K562 (cell line): ENCODE results near the gene ATP9B.

Experiments
- ELF4 ChIP-seq: fragments of 450-650 bp; formaldehyde crosslinking; IDR thresholded peaks from 2 replicates; pipeline ENCODE4 v1.4.0; 2022; ENCODE audit warnings: missing genetic modification characterization
- HMBOX1 ChIP-seq: sonication (generic); IDR thresholded peaks from 2 replicates; pipeline ENCODE4 v1.6.1; 2016
- POLR2A ChIP-seq: fragments of 450-650 bp; conservative IDR thresholded peaks from 2 replicates; pipeline ENCODE4 v1.6.1; 2016
- RAD21 ChIP-seq, 2 experiments: fragments of 250-450 bp in 1 of 2; fragments of 450-650 bp in 1 of 2; sonication (Bioruptor Pico) in 1 of 2; formaldehyde crosslinking in 1 of 2; IDR thresholded peaks in 1 of 2; conservative IDR thresholded peaks in 1 of 2; 2 replicates each; pipeline versions ENCODE4 v1.4.0 to v1.8.0; 2020 to 2022; ENCODE audit warnings: mild to moderate bottlenecking in 2 of 2, moderate library complexity in 1 of 2
- USF2 ChIP-seq: sonication (generic); formaldehyde crosslinking; IDR thresholded peaks from 2 replicates; pipeline ENCODE4 v1.5.0; 2020; ENCODE audit warnings: missing genetic modification reagents

GRCh38 chr18:79392226-79392625 is 323.0 kb downstream of the ATP9B start:
- TF ChIP-seq RAD21 (CRISPR knock-in tag; conservative IDR thresholded peaks at IDR 0.05 in 1 of 2, IDR thresholded peaks at IDR 0.05 in 1 of 2) (no peak), ELF4 (CRISPR knock-in tag) (no peak), USF2 (CRISPR knock-in tag) (no peak), HMBOX1 (no peak), POLR2A (no peak)
